Right atrium auricular region (tissue), 2 donors: Measurements from ENCODE around the gene BCAR1. TPM values are rescaled to one million over a fixed set of nuclear protein-coding genes. Genes with fewer than 3 reads are reported as not detected.

Experiments
- DNase-seq: peaks from one replicate; pipeline ENCODE4 v3.0.0-alpha.2; 2019; ENCODE audit warnings: low spot score
- H3K27ac ChIP-seq, 2 donors: fragments of 200-600 bp; sonication (generic); 1 replicate in 1 of 2; 2 replicates in 1 of 2; pipeline ENCODE4 v1.5.1; 2016 to 2019
- H3K27me3 ChIP-seq, 2 donors: fragments of 200-600 bp; sonication (generic); one replicate each; pipeline versions ENCODE4 v1.5.1 to v1.6.0; 2017 to 2019
- H3K36me3 ChIP-seq: fragments of 200-600 bp; sonication (generic); one replicate; pipeline ENCODE4 v1.5.1; 2016
- H3K4me1 ChIP-seq, 2 donors: fragments of 200-600 bp; sonication (generic); one replicate each; pipeline versions ENCODE4 v1.5.1 to v1.6.0; 2017 to 2019
- H3K4me3 ChIP-seq, 2 donors: fragments of 200-600 bp; sonication (generic); 1 replicate in 1 of 2; 2 replicates in 1 of 2; pipeline ENCODE4 v1.5.1; 2017 to 2019; ENCODE audit warnings: mild to moderate bottlenecking in 1 of 2, moderate library complexity in 1 of 2
- H3K9me3 ChIP-seq, 2 donors: fragments of 200-600 bp; sonication (generic); one replicate each; pipeline ENCODE4 v1.5.1; 2019
- CTCF ChIP-seq, 2 donors: fragments of 200-600 bp; sonication (generic); IDR thresholded peaks; one replicate each; pipeline ENCODE4 v1.5.1; 2019; ENCODE audit warnings: antibody characterized with exemption in 2 of 2
- total RNA-seq, 2 donors: library from RNA; depleted of rRNA; stranded (reverse); fragments of >200 nt; gene quantifications; one replicate each; pipeline ENCODE4 v1.1.0, GENCODE V29; 2016

The BCAR1 gene
- total RNA-seq, 2 donors from 2014 or later = 58.0 to 88.2 TPM

GRCh38 chr16:75266738-75267630, 15.6 kb upstream of the BCAR1 start:
- no peak for TF ChIP-seq CTCF (IDR thresholded peaks at IDR 0.05)
- DNase-seq = no peak
- Histone ChIP-seq H3K27ac (peak overlapping the region; percentile 76 to 98), H3K9me3 (no peaks in the 10 kb centered on the region), H3K36me3 (no peaks in the 10 kb centered on the region), H3K4me1 (peaks cover 0 to 61% of the 10 kb centered on the region in 2 donors), H3K27me3 (no peaks in the 10 kb centered on the region), H3K4me3 (peak overlapping the region in 1 of 2 donors; percentile 96)

- DNase-seq = no peak
- peaks cover 0 to 65% of the 10 kb centered on the region in 2 donors for H3K4me1 ChIP-seq
- H3K9me3 ChIP-seq = no peaks in the 10 kb centered on the region
- H3K4me3 ChIP-seq = peak overlapping the region; percentile 88 to 96
- no peak for TF ChIP-seq CTCF (IDR thresholded peaks at IDR 0.05)
- peak overlapping the region; percentile 97 to 98 for H3K27ac ChIP-seq
- no peaks in the 10 kb centered on the region for H3K36me3 ChIP-seq
- H3K27me3 ChIP-seq = no peaks in the 10 kb centered on the region
These were observed 14.7 kb upstream of the BCAR1 start for GRCh38 chr16:75265911-75266701.

GRCh38 chr16:75264999-75265910, 13.8 kb upstream of the BCAR1 start:
- Histone ChIP-seq H3K36me3 (no peaks in the 10 kb centered on the region), H3K27ac (peak overlapping the region; percentile 97 to 98), H3K9me3 (no peaks in the 10 kb centered on the region), H3K27me3 (no peaks in the 10 kb centered on the region), H3K4me3 (peak overlapping the region; percentile 88 to 96), H3K4me1 (peaks cover 0 to 70% of the 10 kb centered on the region in 2 donors)
- no peak for TF ChIP-seq CTCF (IDR thresholded peaks at IDR 0.05)
- DNase-seq = no peak

- Histone ChIP-seq H3K27ac (peak overlapping the region; percentile 97 to 98), H3K9me3 (no peaks in the 10 kb centered on the region), H3K27me3 (no peaks in the 10 kb centered on the region), H3K4me3 (peak overlapping the region; percentile 88 to 96), H3K36me3 (no peaks in the 10 kb centered on the region), H3K4me1 (peaks cover 0 to 70% of the 10 kb centered on the region in 2 donors)
- no peak for TF ChIP-seq CTCF (IDR thresholded peaks at IDR 0.05)
- no peak for DNase-seq
These were observed 13.1 kb upstream of the BCAR1 start for GRCh38 chr16:75264457-75264998.

- DNase-seq = peak; percentile 81
- peak overlapping the region; percentile 97 to 98 for H3K27ac ChIP-seq
- H3K4me1 ChIP-seq = peaks cover 0 to 71% of the 10 kb centered on the region in 2 donors
- no peaks in the 10 kb centered on the region for H3K27me3 ChIP-seq
- no peaks in the 10 kb centered on the region for H3K9me3 ChIP-seq
- no peak for TF ChIP-seq CTCF (IDR thresholded peaks at IDR 0.05)
- peak overlapping the region; percentile 88 to 96 for H3K4me3 ChIP-seq
- no peaks in the 10 kb centered on the region for H3K36me3 ChIP-seq
These were observed 12.6 kb upstream of the BCAR1 start for GRCh38 chr16:75263963-75264445.
